DLD1 (cell line): ENCODE data around the gene MCM10.

Source experiments
- in situ Hi-C: cut with HindIII; loops from 2 replicates; pipeline ENCODE4 v1.10.0; 2017; ENCODE audit warnings: low sequenced_read_pairs

MCM10 gene

DNA sequence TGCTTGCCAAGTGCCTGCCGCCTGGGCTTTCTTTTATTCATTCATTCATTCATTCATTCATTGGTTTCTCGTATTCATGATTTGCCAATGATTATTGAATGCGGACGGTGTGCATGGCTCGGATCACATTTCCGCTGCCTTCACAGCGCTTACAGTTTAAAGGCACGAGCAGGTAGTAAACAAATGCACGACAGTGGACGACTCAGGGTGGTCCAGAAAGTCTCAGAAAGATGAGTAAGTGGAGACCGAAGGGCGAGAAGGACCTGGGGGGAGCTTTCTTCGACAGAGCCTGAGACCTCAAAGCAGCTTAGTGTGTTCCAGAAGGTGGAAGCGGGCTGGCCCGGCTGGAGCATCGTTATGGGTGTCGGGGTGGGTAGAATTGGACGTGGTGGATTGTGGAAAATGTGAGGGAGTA lies 506 bp downstream of the MCM10 start:
- in situ Hi-C loops, result no loop called here

DNA sequence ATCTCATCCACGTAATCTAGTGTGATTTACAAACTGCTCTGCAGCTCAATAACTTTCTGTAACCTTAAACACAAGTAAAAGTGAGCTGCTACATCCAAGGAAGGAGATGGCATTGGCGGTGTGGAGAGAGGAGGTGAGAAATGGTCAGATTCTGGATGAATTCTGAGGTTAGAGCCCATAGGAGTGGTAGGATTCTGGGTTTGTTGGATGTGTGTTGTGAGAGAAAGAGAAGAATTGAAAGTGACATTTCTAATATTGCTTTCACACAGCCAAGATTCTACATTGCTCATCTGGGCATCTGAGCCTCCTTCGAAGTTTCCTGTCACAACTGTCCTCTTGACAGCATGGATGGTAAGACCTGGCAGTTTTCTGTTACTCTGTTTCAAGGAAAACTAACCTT lies 2.5 kb downstream of the MCM10 start:
- in situ Hi-C loops, result no loop called here

DNA sequence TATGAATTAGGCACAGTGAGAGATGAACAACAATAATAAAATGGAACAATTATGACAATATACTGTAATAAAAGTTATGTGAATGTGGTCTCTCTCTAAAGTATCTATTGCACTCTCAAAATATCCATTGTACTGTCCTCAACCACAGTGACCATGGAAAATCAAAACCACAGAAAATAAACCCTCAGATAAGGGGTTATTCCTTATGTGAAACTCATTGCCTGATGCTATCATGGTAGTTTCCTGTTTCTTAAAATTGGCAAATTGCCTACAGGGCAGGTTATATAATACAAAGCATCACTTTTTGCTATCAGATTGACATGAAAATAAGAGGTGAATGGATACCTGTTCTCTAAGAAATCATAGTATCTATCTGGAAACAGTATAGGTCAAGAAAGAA lies 3.8 kb downstream of the MCM10 start:
- in situ Hi-C loops, result no loop called here

DNA sequence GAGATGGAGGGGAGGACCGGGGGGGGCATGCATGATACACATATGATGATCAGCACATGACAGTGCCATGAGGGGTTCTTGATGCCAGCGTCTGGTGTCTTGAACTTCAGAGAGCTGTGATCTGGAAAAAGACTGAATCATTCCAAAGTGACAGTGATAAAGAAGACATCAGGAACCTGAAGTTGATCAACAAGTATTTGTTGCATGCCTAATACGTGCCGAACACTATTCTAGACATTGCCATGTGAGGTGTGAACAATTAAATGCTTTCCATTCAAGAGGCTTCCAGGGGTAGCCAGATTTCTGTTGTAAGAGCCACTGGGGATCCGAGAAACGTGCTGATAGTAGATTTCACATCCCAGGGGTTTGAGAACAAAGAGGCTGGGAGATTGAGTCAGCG lies 6.2 kb downstream of the MCM10 start:
- in situ Hi-C loops, result no loop called here

DNA sequence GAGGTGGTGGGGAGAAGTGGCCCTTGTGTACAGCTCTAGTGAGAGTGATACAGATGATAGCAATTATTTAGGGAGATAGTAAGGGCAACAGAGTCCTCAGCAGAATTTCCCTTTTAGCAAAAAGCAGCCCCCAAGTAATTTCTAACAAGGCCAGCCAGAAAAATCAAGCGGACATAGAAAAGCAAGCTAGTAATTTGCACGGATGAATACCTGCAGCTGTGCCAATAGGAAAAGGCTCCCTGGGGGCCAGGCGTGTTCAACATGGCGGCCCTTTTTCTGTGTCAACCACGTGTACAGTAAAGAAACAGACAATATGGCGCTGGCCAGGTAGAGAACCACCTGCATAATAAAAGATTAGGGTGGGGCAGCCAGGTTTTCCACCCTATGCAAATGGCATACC lies 7.4 kb downstream of the MCM10 start:
- in situ Hi-C loops, result no loop called here

DNA sequence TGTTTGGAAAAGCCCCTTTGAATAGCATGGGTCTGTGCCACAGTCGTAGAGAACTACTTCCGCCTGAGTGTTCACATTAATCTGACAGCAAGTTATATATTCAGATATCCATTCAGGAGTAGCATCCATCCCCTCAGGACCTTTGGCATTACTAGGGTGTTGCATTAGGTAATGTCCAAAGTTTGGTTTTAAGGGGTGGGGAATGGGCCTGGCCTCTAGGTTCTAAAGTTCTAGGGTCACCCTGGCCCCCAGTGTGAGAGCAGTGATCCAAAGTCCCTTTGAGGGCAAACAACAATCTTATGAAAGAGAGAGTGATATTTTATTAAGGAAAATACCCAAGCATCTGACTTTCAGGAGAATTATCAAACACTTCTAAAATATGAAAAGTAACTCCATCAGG lies 12.3 kb downstream of the MCM10 start:
- in situ Hi-C loops, result no loop called here

DNA sequence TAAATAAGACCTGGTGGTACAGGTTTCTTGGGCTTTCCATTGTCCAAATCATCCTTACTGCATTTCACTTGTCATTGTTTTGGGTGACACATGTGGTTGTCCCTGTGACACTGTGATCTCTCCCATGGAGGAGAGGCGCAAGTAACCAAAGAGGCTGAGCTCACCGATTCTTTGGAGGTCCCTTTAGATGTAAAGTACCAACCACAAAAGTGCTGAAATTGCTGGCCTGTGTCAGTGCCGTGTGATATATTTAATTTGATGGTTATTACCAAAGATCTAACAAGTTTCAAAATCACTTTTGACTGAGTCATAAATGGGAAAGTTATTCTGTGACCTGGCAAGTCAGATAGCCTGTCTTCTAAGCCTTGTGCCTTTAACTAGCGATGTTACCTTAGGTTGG lies 19.4 kb downstream of the MCM10 start:
- in situ Hi-C loops, result no loop called here

DNA sequence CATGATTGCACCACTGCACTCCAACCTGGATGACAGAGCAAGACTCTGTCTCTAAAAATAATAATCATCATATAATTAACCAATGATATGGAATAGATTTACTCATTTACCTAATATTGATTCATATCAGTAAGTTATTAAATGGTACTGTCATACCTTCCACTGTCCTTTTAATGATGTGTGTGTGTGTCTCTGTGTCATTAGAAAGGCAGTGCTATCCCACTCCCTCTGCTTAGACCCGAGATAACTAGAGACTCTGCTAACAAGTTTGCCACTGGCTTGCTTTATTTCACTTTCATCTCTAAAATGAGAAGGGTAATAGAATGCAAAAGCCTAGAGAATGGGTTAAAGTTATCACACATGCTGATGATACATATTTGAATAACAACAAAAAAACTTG lies 21.1 kb downstream of the MCM10 start:
- in situ Hi-C loops, result no loop called here

DNA sequence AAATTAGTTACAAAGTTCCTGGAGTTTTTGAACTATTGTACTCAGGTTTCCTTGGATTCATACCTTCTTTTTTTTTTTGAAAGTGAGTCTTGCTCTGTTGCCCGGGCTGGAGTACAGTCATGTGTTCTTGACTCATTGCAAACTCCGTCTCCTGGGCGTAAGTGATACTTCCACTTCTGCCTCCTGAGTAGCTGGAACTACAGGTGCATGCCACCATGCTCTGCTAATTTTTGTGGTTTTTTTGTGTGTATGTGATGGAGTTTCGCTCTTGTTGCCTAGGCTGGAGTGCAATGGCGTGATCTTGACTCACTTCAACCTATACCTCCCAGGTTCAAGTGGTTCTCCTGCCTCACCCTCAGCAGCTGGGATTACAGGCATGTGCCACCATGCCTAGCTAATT lies 22.3 kb downstream of the MCM10 start:
- in situ Hi-C loops, result no loop called here

DNA sequence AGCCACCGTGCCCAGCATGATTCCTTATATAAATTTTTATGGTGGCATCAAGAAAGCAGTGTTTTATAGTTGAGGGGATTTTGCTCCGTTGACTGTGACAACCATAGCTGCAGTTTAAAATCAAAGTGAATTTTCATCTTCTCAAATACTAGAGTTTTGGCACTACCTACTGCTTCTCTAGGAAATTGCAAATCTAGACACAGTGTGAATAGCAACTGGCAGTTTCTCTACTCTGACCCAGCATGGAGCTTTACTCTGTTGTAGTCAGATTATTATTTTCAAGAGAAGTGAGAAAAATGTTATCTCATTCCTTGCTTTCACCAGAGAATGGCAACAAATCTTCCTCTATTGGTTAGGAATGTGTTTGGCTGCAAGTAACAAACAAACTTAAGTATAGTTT lies 22.9 kb downstream of the MCM10 start:
- in situ Hi-C loops, result no loop called here

DNA sequence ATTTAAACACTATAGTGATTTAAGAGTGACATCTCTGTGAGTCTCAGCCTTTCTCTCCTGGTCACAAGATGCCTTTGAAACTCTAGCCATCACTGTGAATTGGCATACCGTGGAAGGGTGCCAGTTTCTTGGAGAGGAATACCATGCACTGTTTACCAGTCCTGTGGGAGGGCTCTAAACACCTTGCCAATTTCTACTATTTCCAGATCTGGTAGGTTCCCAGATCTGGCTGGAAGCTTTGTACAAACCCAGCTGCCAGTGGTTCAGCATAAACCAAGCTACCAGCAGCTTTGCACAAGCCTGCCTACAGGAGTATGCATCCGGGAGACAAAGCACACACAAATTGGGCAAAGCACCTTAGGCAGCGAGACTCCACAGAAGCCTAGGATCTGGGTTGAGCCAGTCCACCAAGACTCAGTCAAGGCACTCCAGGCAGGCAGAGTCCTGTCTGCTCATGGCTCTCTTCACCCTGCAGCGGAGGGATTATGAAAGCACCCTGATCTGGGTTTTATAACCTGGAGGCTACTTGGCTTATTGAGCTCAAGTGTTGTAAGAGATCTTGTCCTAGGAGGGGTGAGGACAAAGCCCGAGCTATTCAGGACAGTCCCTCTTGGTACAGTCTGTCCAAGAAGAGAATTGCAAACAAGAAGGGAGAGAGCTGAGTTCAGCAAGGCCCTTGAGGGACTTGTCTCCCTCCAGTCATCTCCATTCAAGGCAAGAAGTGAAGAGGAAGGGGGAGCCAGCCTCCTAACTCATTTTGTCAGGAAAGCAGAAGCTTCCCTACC lies 23.6 kb downstream of the MCM10 start:
- in situ Hi-C loops, result no loop called here

DNA sequence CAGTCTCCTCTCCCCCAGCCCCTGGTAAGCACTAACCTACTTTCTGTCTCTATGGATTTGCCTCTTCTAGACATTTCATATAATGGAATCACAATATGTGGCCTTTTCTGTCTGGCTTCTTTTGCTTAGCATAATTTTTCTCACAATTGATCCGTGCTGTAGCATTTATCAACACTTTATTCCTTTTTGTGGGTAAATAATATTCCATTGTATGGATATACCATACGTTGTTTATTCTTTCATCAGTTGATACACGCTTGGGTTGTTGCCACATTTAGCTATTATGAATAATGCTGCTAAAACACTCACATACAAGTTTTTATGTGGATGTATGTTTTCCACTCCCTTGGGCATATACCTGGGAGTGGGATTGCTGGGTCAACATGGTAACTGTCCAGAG lies 25.8 kb downstream of the MCM10 start:
- in situ Hi-C loops, result no loop called here

DNA sequence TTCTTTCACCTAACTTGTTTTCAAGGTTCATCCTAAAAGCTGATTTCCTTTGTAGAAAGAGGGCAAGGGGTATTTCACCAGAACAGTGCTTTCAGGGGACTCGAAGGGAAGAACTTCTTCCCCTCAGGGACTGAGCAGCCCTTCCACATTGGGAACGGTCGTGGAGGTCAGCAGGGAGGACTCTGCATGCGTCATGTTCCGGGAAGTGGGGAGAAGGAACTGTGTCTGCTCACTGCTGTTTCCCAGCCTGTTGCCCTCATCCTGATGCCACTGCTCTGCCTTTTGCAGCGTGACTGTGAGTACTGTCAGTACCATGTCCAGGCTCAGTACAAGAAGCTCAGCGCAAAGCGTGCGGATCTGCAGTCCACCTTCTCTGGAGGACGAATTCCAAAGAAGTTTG lies 27.2 kb downstream of the MCM10 start:
- in situ Hi-C loops, result no loop called here

DNA sequence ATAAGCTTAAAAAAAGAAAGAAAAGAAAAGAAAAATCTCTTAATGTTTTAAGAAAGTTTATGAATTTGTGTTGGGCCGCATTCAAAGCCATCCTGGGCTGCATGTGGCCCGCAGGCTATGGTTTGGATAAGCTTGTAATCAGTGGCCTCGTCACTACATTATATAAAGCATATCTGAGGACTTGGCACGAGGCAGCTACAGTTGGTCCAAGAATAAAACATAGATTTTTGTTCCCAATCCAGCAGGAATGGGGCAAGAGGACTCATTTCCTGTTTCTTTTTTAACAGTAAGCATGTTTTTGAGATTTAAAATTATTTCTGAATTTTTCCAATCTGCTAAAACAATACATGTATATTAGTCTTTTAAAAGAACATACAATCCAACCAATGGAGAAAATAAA lies 28.6 kb downstream of the MCM10 start:
- in situ Hi-C loops, result no loop called here

DNA sequence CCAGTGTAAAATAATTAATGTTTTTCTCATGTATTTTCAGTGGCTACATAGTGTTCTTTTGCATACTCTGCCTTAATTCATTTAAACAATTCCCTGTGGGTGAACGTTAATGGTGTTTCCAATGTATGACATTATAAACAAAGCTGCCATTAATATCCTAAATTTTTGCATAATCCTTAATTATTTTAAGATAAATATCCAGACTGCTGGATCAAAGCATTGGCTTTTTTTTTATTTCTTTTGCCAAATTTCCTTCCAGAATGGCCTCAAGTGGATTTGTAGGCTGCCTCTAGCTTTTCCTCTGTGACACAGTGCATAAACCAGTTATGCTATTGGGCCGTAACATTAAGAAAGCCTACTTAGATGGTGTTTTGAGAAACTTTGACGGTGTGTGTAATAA lies 29.5 kb downstream of the MCM10 start:
- in situ Hi-C loops, result no loop called here

DNA sequence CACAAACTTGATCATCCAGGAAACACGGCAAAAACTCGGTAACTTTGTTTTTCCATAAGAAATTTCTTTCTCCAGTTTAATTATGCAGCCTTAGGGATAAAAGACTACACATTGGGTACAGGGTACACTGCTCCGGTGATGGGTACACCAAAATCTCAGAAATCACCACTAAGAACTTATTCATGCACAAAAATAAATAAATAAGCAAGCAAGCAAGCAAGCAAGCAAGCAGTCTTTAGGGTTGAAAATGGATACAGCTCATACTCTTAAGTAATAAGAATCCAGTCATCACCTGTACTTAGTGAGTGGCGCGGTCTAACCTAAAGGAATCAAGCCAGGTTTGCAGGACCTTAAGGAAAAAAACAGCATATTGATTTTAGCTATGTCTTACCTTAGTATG lies 30.0 kb downstream of the MCM10 start:
- in situ Hi-C loops, result no loop called here

DNA sequence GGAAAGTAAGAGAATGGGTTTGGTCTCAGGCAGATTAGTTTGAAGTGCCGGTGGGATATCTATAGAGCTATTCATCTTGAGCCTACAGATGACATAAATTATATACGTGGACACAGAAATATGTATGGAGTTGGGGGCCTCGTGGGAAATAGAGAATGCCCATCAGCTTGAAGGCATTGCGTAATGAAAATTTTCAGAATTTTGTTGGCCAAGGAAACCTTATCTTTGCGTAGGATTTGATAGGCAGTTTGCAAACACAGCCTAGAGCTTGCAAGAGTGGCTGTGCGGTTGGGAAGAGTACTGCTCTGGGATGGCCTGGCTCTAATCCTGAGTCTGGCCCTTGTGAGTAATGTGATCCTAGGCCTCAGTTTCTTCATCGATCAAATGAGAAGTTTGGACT lies 32.3 kb downstream of the MCM10 start:
- in situ Hi-C loops, result no loop called here

DNA sequence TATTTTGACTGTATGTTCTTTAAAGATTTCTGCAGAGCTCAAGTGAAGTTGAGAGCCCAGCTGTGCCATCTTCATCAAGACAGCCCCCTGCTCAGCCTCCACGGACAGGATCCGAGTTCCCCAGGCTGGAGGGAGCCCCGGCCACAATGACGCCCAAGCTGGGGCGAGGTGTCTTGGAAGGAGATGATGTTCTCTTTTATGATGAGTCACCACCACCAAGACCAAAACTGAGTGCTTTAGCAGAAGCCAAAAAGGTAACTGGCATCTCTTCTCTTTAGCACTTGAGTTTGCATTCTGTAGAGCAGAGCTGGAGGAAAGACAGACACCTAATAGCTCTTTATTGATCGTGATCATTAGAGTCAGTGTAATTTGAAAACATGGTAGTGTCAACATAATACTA lies 33.7 kb downstream of the MCM10 start:
- in situ Hi-C loops, result no loop called here

DNA sequence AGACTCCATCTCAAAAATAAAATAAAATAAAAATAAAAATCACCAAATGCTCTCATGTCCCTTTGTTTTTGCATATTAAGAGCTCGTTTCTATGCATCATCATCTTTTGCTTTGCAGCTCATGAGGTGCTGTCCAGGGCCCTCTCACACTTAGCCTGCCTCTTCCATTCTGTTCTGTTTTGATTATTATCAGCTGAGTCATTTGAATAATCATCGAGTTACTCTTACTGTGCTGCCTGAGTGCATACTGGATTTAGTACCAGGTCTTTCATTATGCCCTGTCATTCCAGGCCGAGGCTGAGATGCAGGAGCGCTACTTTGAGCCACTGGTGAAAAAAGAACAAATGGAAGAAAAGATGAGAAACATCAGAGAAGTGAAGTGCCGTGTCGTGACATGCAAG lies 39.8 kb downstream of the MCM10 start:
- in situ Hi-C loops, result no loop called here

DNA sequence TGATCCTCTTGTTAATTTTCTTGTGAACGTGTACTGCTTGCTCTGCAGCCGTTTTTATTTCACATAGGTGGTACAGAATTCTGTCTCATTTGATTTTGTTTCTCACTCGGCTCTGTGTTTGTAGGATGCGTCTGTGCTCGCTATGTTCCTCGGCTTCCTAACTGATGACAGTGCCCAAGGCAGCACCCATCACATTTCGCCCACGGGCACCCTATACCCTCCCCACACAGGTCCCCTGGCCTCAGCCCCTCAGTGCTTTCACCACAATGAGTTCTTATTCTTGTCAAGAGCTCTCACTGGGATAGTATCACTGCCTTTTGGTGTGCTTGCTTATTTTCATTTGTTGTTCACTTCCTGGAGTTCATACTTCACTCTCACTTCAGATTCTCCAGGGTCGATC lies 44.7 kb downstream of the MCM10 start:
- in situ Hi-C loops, result no loop called here

DNA sequence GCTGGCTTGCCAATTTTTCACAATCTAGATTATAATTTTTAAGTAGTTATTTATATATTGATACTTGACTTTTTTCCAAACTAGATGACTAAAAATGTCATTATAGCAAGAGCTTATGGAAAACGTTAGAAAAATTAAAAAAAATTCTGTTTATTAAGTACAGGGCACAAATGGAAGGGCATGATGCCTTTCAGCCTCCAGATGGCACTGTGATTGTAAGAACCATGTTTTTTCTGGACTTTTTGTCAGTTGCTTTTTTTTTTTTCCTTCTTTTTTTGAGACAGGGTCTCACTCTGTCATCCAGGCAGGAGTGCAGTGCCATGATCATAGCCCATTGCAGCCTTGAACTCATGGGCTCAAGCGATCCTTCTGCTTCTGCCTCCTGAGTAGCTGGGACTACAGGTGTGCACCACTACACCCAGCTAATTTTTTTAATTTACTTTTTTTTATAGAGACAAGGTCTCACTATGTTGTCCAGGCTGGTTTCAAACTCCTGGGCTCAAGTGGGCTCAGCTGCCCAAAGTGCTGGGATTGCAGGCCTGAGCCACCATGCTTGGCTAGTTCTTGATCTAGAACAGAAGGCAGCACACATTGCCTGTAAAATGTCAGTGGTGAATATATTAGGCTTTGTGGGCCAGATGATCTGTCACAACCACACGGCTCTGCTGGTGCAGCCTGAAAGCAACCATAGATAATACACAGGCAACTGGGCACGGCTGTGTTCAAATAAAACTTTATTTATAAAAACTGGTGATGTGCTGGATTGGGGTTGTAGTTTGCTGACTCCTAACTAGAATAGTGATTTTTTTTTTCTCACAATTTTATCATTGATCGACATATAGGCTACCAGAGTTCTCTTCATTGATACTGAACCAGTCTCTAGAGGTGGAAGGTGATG lies 45.4 kb downstream of the MCM10 start:
- in situ Hi-C loops, result no loop called here

DNA sequence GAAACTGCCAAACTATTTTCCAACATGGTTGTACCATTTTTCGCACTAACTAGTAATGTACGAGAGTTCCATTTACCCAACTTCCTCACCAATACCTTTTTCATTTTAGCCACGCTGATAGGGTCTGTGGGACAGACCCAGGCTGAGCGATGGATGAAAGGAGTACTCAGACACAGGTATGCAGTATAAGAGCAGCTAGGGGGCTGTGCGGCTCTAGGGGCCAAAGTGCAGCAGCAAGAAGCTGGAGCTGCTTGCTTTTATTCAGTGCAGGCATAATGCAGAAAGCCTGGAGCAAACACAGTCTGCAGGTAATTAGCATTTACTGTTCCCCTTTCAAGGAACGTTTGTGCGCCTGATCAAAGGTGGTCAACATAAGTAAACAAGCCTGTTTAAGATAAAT lies 51.8 kb downstream of the MCM10 start:
- in situ Hi-C loops, result no loop called here
